Measurements from ENCODE around the gene SEL1L3.

- TF ChIP-seq EZH2 (IDR thresholded peaks at IDR 0.05; ENCODE audit: borderline replicate concordance, low read depth, low read length, severe bottlenecking), result no peak
- no peak for TF ChIP-seq CTCF (IDR thresholded peaks at IDR 0.05; ENCODE audit: extremely low read depth in 1 of 2, insufficient read depth in 1 of 2, low read depth in 1 of 2, low read length in 2 of 2)
- TF ChIP-seq FOS (IDR thresholded peaks at IDR 0.05; ENCODE audit: borderline replicate concordance, insufficient read depth, low read length), result no peak
- no peak for TF ChIP-seq POLR2A (IDR thresholded peaks at IDR 0.05; ENCODE audit: low read depth, low read length)
Observed at GRCh38 chr4:25845841-25846653, 16.7 kb downstream of the SEL1L3 start.

Measured in endothelial cell of umbilical vein (primary cell).